Right atrium auricular region (tissue), 2 donors: ENCODE results near the gene C6orf136. TPM values are rescaled to one million over a fixed set of nuclear protein-coding genes. Genes with fewer than 3 reads are reported as not detected.
A peak's percentile ranks its signal among the peaks of the same experiment; 100 is the strongest.

ENCODE experiments used
- DNase-seq: peaks from one replicate; pipeline ENCODE4 v3.0.0-alpha.2; 2019; ENCODE audit warnings: low spot score
- H3K27ac ChIP-seq, 2 donors: fragments of 200-600 bp; sonication (generic); 1 replicate in 1 of 2; 2 replicates in 1 of 2; pipeline ENCODE4 v1.5.1; 2016 to 2019
- H3K27me3 ChIP-seq, 2 donors: fragments of 200-600 bp; sonication (generic); one replicate each; pipeline versions ENCODE4 v1.5.1 to v1.6.0; 2017 to 2019
- H3K36me3 ChIP-seq: fragments of 200-600 bp; sonication (generic); one replicate; pipeline ENCODE4 v1.5.1; 2016
- H3K4me1 ChIP-seq, 2 donors: fragments of 200-600 bp; sonication (generic); one replicate each; pipeline versions ENCODE4 v1.5.1 to v1.6.0; 2017 to 2019
- H3K4me3 ChIP-seq, 2 donors: fragments of 200-600 bp; sonication (generic); 1 replicate in 1 of 2; 2 replicates in 1 of 2; pipeline ENCODE4 v1.5.1; 2017 to 2019; ENCODE audit warnings: mild to moderate bottlenecking in 1 of 2, moderate library complexity in 1 of 2
- H3K9me3 ChIP-seq, 2 donors: fragments of 200-600 bp; sonication (generic); one replicate each; pipeline ENCODE4 v1.5.1; 2019
- CTCF ChIP-seq, 2 donors: fragments of 200-600 bp; sonication (generic); IDR thresholded peaks; one replicate each; pipeline ENCODE4 v1.5.1; 2019; ENCODE audit warnings: antibody characterized with exemption in 2 of 2
- total RNA-seq, 2 donors: library from RNA; depleted of rRNA; stranded (reverse); fragments of >200 nt; gene quantifications; one replicate each; pipeline ENCODE4 v1.1.0, GENCODE V29; 2016

C6orf136 gene
- total RNA-seq, 2 donors from 2014 or later, result 28.3 to 29.4 TPM

DNA sequence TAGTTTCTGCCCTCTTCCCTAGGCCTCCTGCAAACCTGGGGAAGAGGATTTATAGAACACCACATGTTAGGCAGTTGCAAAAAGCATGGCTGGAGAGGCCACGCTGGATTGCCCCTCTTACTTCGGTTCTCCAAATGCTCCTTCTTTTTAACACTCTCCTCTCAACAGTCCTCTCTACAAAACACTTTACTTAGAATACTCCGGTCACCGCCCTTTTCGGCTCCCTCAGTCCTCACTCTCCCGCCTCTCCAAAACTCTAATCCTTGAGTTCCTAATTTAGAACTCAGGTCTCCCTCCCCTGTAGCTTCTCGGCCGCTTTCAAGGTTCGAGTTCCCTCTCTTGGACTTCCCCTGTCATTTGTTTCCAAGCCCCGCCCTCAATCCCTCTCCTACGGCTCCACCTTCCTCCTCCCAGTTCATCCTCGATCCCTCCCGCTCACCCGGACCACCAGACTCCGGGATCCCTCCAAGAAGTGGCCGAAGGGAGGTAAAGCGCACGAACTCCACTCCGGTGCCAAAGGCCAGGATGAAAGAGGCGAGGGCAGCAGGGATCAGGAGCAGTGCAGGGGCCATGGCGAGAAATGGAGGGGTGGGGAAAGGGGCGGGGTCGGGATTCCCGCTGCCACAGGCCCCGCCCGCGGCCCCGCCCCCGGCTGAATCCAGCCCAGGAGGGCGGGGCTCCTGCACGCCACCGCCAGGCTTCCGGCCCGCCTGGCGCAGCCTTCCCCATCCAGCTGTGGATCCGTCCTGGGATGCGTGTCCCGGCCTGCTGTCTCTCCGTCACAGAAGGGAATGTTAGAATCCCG is 43.7 kb downstream of the C6orf136 start, which contains the start of gene NRM:
Gene NRM (minus strand): TSS at position 582 of the 805 bp plus-strand sequence. CDS start 10 bp downstream, at position 572.
- Histone ChIP-seq H3K4me1 (peaks cover 0 to 45% of the 10 kb centered on the region in 2 donors), H3K9me3 (no peaks in the 10 kb centered on the region), H3K4me3 (peak within 1 kb of the TSS; percentile 60 to 67), H3K27me3 (no peaks in the 10 kb centered on the region), H3K36me3 (no peaks in the 10 kb centered on the region), H3K27ac (peak within 1 kb of the TSS; percentile 86 to 90)
- peak; percentile 89 for DNase-seq
- TF ChIP-seq CTCF (IDR thresholded peaks at IDR 0.05), result no peak

DNA sequence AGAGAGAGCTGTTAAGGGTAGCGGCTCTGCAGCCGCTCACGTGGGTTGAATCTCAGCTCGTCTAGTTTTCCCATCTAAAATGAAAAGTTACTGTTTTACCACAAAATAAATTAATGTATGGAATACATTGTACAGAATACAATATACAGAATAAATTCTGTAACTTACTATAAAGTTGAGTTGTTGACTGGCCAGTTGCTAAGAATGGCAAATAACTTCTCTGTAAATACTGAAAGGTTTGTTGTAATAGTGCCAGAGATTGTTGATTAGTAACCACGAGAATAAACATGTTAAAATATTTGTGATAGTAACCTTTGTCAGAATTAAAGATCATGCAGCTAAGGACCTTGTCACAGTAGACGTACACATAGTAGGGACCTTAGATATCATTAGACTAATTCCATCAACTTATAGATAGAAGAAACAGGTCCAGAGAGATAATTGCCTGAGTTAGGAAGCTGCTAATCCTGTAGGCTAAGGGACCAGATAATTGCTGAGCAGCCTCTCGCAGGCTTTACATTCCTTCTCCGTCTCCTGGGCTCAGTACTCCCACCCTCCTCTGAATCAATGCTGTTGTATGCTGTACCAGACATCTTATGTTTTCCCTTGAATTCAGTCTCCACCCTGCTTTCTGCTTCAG is 44.4 kb downstream of the C6orf136 start:
- Histone ChIP-seq H3K27ac (peak overlapping the region; percentile 86 to 90), H3K9me3 (no peaks in the 10 kb centered on the region), H3K4me3 (peak overlapping the region; percentile 60 to 67), H3K36me3 (no peaks in the 10 kb centered on the region), H3K27me3 (no peaks in the 10 kb centered on the region), H3K4me1 (peaks cover 0 to 38% of the 10 kb centered on the region in 2 donors)
- no peak for DNase-seq
- TF ChIP-seq CTCF (IDR thresholded peaks at IDR 0.05), result no peak

- H3K4me3 ChIP-seq, result no peak overlapping the region
- no peaks in the 10 kb centered on the region for H3K27me3 ChIP-seq
- H3K9me3 ChIP-seq, result no peaks in the 10 kb centered on the region
- no peak for TF ChIP-seq CTCF (IDR thresholded peaks at IDR 0.05)
- peaks cover 0 to 8% of the 10 kb centered on the region in 2 donors for H3K4me1 ChIP-seq
- H3K36me3 ChIP-seq, result no peaks in the 10 kb centered on the region
- no peak for DNase-seq
- no peak overlapping the region for H3K27ac ChIP-seq
These were observed 49.5 kb downstream of the C6orf136 start for GRCh38 chr6:30696432-30696831.

GRCh38 chr6:30700340-30700739 is 53.4 kb downstream of the C6orf136 start:
- Histone ChIP-seq H3K27me3 (no peaks in the 10 kb centered on the region), H3K4me3 (no peak overlapping the region), H3K27ac (peak overlapping the region; percentile 51 to 73), H3K9me3 (no peaks in the 10 kb centered on the region), H3K36me3 (peaks cover 12% of the 10 kb centered on the region), H3K4me1 (peaks cover 0 to 8% of the 10 kb centered on the region in 2 donors)
- DNase-seq, result no peak
- TF ChIP-seq CTCF (IDR thresholded peaks at IDR 0.05), result no peak

Other genes with a start within 250 kb of the C6orf136 start
- 100 to 1,000 TPM; 216 to 400 TPM for gene HLA-E, start 157.6 kb upstream of the C6orf136 start, total RNA-seq
- 10 to 100 TPM in 1 of 2 donors, 1 to 10 TPM in 1; 7.9 to 16.4 TPM for gene GNL1, start 90.6 kb upstream of the C6orf136 start, total RNA-seq
- gene PRR3, start 89.8 kb upstream of the C6orf136 start, total RNA-seq, result 1 to 10 TPM; 2.3 to 3.7 TPM
- gene ABCF1, start 75.7 kb upstream of the C6orf136 start, total RNA-seq, result 10 to 100 TPM; 33.9 to 41.3 TPM
- gene PPP1R10, start 29.9 kb upstream of the C6orf136 start, total RNA-seq, result 10 to 100 TPM; 18.4 to 20.6 TPM
- gene MRPS18B, start 29.3 kb upstream of the C6orf136 start, total RNA-seq, result 10 to 100 TPM; 65.6 to 87.7 TPM
- 1 to 10 TPM; 1.6 to 1.8 TPM for gene ATAT1, start 20.3 kb upstream of the C6orf136 start, total RNA-seq
- 10 to 100 TPM; 13.7 to 23.6 TPM for gene DHX16, start 25.9 kb downstream of the C6orf136 start, total RNA-seq
- gene PPP1R18, start 39.5 kb downstream of the C6orf136 start, total RNA-seq, result 10 to 100 TPM; 17.5 to 33.2 TPM
- gene NRM, start 43.9 kb downstream of the C6orf136 start, total RNA-seq, result 1 to 10 TPM; 2.2 to 4.2 TPM
- 10 to 100 TPM in 1 of 2 donors, 1 to 10 TPM in 1; 6.7 to 12.3 TPM for gene MDC1, start 70.1 kb downstream of the C6orf136 start, total RNA-seq
- 100 to 1,000 TPM; 121 to 236 TPM for gene TUBB, start 73.2 kb downstream of the C6orf136 start, total RNA-seq
- gene FLOT1, start 95.6 kb downstream of the C6orf136 start, total RNA-seq, result 100 to 1,000 TPM; 157 to 167 TPM
- 100 to 1,000 TPM in 1 of 2 donors, 10 to 100 TPM in 1; 43.6 to 144 TPM for gene IER3, start 97.4 kb downstream of the C6orf136 start, total RNA-seq
- gene DDR1, start 237.4 kb downstream of the C6orf136 start, total RNA-seq, result 100 to 1,000 TPM in 1 of 2 donors, 10 to 100 TPM in 1; 61.7 to 106 TPM